K562 (cell line): ENCODE data around the gene FAM149A. TPM values are rescaled to one million over a fixed set of nuclear protein-coding genes. Genes with fewer than 3 reads are reported as not detected.

Source experiments
- ZNF318 ChIP-seq, 2 experiments: fragments of 450-650 bp; IDR thresholded peaks; 2 replicates each; pipeline ENCODE4 v1.6.1; 2016; ENCODE audit warnings: mild to moderate bottlenecking in 2 of 2, borderline replicate concordance in 1 of 2, low read depth in 1 of 2, moderate library complexity in 1 of 2
- polyA plus RNA-seq, 8 experiments: library from polyadenylated mRNA; depleted of rRNA in 4 of 8; stranded (reverse) in 5 of 8; unstranded in 3 of 8; fragments of >200 nt; fragmentation: Nextera tagmentation in 2 of 8; fragmentation: Illumina TruSeq in 1 of 8; extraction: Ambion mirVana in 2 of 8; extraction: Trizol in 1 of 8; gene quantifications; 2 replicates each; pipeline versions ENCODE4 v1.2.1 to v1.2.3, GENCODE V29; 2011 to 2014; ENCODE audit warnings: inconsistent platforms in 1 of 8, missing spikeins in 1 of 8
- total RNA-seq, 7 experiments: library from RNA; depleted of rRNA in 6 of 7; stranded (reverse); fragments of >200 nt in 6 of 7; fragmentation: Illumina TruSeq in 2 of 7; extraction: Trizol in 2 of 7; gene quantifications; 2 replicates each; pipeline versions ENCODE4 v1.2.1 to v1.2.3, GENCODE V29; 2011 to 2021; ENCODE audit warnings: low replicate concordance in 1 of 7

The FAM149A gene
- total and polyA plus RNA-seq, 9 of the 15 experiments (the other 6 are each of a cell fraction or from before 2014, with no cell fraction given) = not detected

- no peak for TF ChIP-seq ZNF318 (IDR thresholded peaks at IDR 0.05; ENCODE audit: borderline replicate concordance in 1 of 2, low read depth in 1 of 2)
Observed at GRCh38 chr4:186104114-186104889, at the start of gene FAM149A (continued).
